ENCODE measurements around the gene ZNF519. TPM values are rescaled to one million over a fixed set of nuclear protein-coding genes. Genes with fewer than 3 reads are reported as not detected.

Gene ZNF519
- total RNA-seq, 4 donors from 2014 or later: 0.73 to 2.3 (median 2.0) TPM

DNA sequence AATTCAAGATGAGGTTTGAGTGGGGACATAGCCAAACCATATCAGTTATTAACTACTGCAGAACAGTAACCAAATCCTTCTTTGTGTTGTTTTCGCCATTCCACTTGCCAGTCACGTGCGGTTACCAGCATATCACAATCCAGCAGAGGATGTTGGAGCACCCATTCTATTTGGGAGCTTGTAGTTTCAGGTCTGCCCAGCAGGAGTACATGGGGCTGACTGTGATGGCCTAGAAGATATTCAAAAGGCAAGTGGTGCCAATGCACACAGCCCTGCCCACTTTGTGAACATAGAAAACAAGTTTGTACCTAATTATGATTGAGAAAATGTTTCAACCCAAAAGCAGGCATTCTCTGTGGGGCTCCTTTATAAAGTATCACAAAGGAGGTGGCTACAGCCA is 57.0 kb downstream of the ZNF519 start:
- H3K4me1 ChIP-seq: no peaks in the 10 kb centered on the region
- intact Hi-C loops (cut with DNase I; ENCODE audit: low total_unique reads) (no loop called here), in situ Hi-C loops (cut with MboI; ENCODE audit: low sequenced_read_pairs in 4 of 4) (loop anchor here in 2 of 4 donors (25.0 kb wide), 1 partner anchor 263 kb away; the partner anchor contains the start of gene MC5R (in 2 of the 2))
- no peaks in the 10 kb centered on the region for H3K36me3 ChIP-seq
- ATAC-seq: no peak
- TF ChIP-seq, protein P1, sequence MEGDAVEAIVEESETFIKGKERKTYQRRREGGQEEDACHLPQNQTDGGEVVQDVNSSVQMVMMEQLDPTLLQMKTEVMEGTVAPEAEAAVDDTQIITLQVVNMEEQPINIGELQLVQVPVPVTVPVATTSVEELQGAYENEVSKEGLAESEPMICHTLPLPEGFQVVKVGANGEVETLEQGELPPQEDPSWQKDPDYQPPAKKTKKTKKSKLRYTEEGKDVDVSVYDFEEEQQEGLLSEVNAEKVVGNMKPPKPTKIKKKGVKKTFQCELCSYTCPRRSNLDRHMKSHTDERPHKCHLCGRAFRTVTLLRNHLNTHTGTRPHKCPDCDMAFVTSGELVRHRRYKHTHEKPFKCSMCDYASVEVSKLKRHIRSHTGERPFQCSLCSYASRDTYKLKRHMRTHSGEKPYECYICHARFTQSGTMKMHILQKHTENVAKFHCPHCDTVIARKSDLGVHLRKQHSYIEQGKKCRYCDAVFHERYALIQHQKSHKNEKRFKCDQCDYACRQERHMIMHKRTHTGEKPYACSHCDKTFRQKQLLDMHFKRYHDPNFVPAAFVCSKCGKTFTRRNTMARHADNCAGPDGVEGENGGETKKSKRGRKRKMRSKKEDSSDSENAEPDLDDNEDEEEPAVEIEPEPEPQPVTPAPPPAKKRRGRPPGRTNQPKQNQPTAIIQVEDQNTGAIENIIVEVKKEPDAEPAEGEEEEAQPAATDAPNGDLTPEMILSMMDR (IDR thresholded peaks at IDR 0.05 in 4 of 5, conservative IDR thresholded peaks at IDR 0.05 in 1 of 5): no peak
- TF ChIP-seq POLR2A (IDR thresholded peaks at IDR 0.05): no peak
- H3K9me3 ChIP-seq: no peaks in the 10 kb centered on the region
- no peak overlapping the region for H3K27ac ChIP-seq
- H3K27me3 ChIP-seq: no peaks in the 10 kb centered on the region
- no peak for DNase-seq
- H3K4me3 ChIP-seq: no peak overlapping the region

DNA sequence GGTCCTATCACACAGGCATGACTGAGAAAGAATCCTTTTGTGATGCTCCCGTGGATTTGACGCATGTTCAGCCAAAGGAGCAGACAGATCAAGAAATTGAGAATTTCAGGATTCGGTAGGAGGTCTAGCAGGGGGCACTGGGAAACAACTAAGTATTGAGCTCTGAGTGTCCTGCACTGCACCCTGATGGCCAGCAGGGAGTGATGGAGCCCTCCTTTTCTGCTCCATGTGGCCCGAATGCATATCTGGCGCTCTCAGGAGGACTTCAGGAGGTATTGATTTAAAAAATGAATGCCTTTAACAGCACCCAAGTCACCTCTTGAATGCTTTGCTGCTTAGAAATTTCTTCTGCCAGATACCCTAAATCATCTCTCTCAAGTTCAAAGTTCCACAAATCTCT is 58.0 kb downstream of the ZNF519 start:
- Histone ChIP-seq H3K36me3 (no peaks in the 10 kb centered on the region), H3K4me3 (no peak overlapping the region), H3K4me1 (no peaks in the 10 kb centered on the region), H3K9me3 (no peaks in the 10 kb centered on the region), H3K27me3 (no peaks in the 10 kb centered on the region), H3K27ac (no peak overlapping the region)
- TF ChIP-seq, protein P1 (IDR thresholded peaks at IDR 0.05 in 4 of 5, conservative IDR thresholded peaks at IDR 0.05 in 1 of 5): no peak
- TF ChIP-seq POLR2A (IDR thresholded peaks at IDR 0.05): no peak
- intact Hi-C loops (cut with DNase I; ENCODE audit: low total_unique reads) (no loop called here), in situ Hi-C loops (cut with MboI; ENCODE audit: low sequenced_read_pairs in 4 of 4) (loop anchor here in 1 of 4 donors (25.0 kb wide), 1 partner anchor 262 kb away; the partner anchor contains the start of gene MC5R)
- ATAC-seq (no peak), DNase-seq (no peak)

DNA sequence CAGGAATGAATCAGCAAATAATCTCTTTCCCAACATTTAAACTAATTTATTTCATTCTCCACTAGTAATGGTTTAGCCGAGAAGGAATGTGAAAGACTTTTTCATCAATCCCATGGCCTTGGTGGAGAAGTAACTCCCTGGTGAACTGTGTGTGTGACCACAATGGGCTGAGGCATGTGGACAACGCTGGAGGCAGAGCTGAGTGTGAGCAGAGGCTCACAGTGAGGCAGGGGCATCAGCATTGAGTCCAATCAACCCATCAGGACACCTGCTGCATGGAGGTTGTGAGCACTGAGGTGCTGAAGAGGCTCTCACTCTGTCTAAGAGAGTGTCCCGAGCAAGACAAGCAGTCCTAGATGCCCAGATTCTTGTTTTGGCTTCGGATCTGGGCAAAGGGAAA is 78.6 kb downstream of the ZNF519 start:
- H3K27ac ChIP-seq: no peak overlapping the region
- no peak for ATAC-seq
- no peak for DNase-seq
- in situ Hi-C loops (cut with MboI; ENCODE audit: low sequenced_read_pairs in 4 of 4) (loop anchor here in 1 of 4 donors (25.0 kb wide), 1 partner anchor 241 kb away; the partner anchor contains the start of gene MC5R), intact Hi-C loops (cut with DNase I; ENCODE audit: low total_unique reads) (no loop called here)
- no peaks in the 10 kb centered on the region for H3K27me3 ChIP-seq
- no peaks in the 10 kb centered on the region for H3K9me3 ChIP-seq
- TF ChIP-seq, protein P1 (IDR thresholded peaks at IDR 0.05 in 4 of 5, conservative IDR thresholded peaks at IDR 0.05 in 1 of 5): no peak
- no peak overlapping the region for H3K4me3 ChIP-seq
- no peaks in the 10 kb centered on the region for H3K4me1 ChIP-seq
- H3K36me3 ChIP-seq: no peaks in the 10 kb centered on the region

Other genes starting within 250 kb of the ZNF519 start
- gene MC2R, start 216.9 kb downstream of the ZNF519 start, total RNA-seq: not detected